Ectodermal cell (in vitro differentiated cells): Measurements from ENCODE around the gene YIF1A.
"Not testable (repeated sequence)": the region's sequence is repeated elsewhere in the genome, so short reads cannot be mapped to it uniquely, and the experiment has no call there.

ENCODE experiments used
- H3K27ac ChIP-seq: 2 replicates; pipeline ENCODE4 v1.7.0; 2013; ENCODE audit warnings: mild to moderate bottlenecking, low read depth, low read length; ENCODE audit not compliant: insufficient read depth, poor library complexity, severe bottlenecking
- H3K27me3 ChIP-seq: 2 replicates; pipeline ENCODE4 v1.7.0; 2013; ENCODE audit warnings: mild to moderate bottlenecking, low read length; ENCODE audit not compliant: insufficient read depth, control insufficient read depth, poor library complexity, severe bottlenecking
- H3K36me3 ChIP-seq: one replicate; pipeline ENCODE4 v1.7.0; 2013; ENCODE audit warnings: low read length; ENCODE audit not compliant: control insufficient read depth, insufficient read depth
- H3K4me1 ChIP-seq: one replicate; pipeline ENCODE4 v1.7.0; 2013; ENCODE audit warnings: low read length; ENCODE audit not compliant: control insufficient read depth, insufficient read depth
- H3K4me3 ChIP-seq: 2 replicates; pipeline ENCODE4 v1.7.0; 2013; ENCODE audit warnings: low read depth, low read length, control low read depth; ENCODE audit not compliant: insufficient read depth
- H3K9me3 ChIP-seq: 2 replicates; pipeline ENCODE4 v1.7.0; 2013; ENCODE audit warnings: mild to moderate bottlenecking, low read length, moderate library complexity; ENCODE audit not compliant: control insufficient read depth
- WGBS, 2 experiments: methylation state at CpG; one replicate each; pipeline ENCODE4 v1.1.7; 2013; ENCODE audit warnings: missing lambda C conversion rate in 2 of 2; 5-methylcytosine and 5-hydroxymethylcytosine counted together

The YIF1A gene

DNA sequence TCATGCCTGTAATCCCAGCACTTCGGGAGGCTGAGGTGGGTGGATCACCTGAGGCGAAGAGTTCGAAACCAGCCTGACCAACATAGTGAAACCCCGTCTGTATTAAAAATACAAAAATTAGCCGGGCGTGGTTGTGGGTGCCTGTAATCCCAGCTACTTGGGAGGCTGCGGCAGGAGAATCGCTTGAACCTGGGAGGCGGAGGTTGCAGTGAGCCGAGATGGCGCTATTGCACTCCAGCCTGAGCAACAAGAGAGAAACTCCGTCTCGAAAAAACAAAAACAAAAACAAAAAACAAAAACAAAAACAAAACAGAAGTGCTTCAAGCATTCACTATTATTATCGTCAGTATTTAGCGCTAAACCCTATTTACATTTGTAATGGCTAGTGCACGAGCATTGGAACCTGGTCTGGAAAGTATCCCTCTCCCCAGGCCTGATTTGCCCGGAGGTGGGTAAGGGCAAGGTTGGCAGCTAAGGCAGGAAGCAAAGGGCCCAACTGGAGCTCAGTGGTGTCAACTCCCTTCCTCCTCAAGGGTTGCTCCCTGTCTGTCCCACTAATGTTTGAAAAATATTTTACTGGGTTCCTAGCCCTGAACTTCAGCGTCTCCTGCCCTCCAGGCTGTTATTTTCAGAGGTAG, 22.0 kb upstream of the YIF1A start:
- not testable (repeated sequence) for H3K27me3 ChIP-seq, H3K4me3 ChIP-seq, H3K4me1 ChIP-seq, H3K27ac ChIP-seq, H3K9me3 ChIP-seq, H3K36me3 ChIP-seq
- 89 to 91% methylated on average over 18 of the region's 18 CpGs for WGBS, 2 experiments

DNA sequence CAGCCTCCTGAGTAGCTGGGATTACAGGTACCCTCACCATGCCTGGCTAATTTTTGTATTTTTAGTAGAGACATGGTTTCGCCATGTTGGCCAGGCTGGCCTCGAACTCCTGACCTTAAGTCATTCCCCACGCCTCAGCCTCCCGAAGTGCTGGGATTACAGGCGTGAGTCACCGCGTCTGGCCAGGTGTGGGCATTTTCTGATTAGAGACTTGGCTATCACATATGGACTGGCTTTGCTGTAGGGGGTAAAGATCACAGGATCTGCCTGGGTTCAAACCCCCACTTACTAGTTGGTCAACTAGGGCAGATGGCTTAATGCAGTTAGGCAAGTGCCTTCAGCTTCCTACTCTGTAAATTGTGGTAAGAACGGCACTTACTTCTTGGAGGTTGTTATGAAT, 21.4 kb upstream of the YIF1A start:
- Histone ChIP-seq H3K4me3 (no peak overlapping the region), H3K36me3 (no peaks in the 10 kb centered on the region), H3K9me3 (no peaks in the 10 kb centered on the region), H3K27me3 (peaks cover 8% of the 10 kb centered on the region), H3K4me1 (peaks cover 10% of the 10 kb centered on the region), H3K27ac (no peak overlapping the region)
- 93 to 94% methylated on average over 8 of the region's 8 CpGs for WGBS, 2 experiments

DNA sequence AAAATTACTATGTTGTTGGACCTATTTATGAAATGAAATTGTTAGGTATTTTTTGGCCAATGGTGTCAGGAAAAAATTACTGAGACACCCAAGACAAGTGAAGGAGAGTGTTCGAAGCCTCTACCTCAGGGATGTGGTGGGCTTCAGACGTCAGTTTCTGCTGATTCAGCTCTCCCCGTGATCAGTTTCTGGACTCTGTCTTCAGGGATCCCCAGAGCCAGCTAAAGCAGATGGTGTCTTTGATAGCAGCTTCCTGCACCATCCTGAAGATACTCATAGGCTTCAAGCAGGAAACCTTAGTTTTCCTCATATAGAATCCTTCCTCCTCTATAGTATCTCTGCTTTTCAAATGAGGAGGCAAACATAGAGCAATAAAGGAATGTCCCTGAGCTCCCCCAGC, 20.5 kb upstream of the YIF1A start:
- no peak overlapping the region for H3K4me3 ChIP-seq
- no peaks in the 10 kb centered on the region for H3K9me3 ChIP-seq
- no peaks in the 10 kb centered on the region for H3K36me3 ChIP-seq
- H3K27me3 ChIP-seq = peaks cover 8% of the 10 kb centered on the region
- no peak overlapping the region for H3K27ac ChIP-seq
- H3K4me1 ChIP-seq = peaks cover 10% of the 10 kb centered on the region
- WGBS, 2 experiments = 87% methylated on average over 3 of the region's 3 CpGs

DNA sequence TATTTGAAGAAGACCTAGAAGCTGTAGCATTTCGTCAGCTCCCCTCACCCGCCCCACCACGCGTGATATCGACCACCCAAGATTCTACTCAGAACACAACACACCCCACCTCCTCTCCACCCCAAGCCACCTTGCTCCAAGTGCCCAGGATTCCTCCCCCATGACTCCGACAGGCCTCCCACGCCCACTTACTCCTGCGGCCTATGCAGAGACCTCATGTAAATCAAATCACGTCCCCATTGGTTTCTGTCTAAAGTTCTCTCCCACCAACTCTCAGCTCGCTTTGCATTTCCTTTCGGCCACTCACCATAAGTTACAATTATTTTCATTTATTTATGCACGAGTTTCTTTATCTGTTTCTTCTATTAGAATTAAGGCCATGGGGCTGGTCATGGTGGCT, 13.7 kb upstream of the YIF1A start:
- no peaks in the 10 kb centered on the region for H3K9me3 ChIP-seq
- H3K4me3 ChIP-seq = no peak overlapping the region
- WGBS, 2 experiments = 90 to 93% methylated on average over 12 of the region's 12 CpGs
- no peaks in the 10 kb centered on the region for H3K27me3 ChIP-seq
- no peaks in the 10 kb centered on the region for H3K36me3 ChIP-seq
- peaks cover 4% of the 10 kb centered on the region for H3K4me1 ChIP-seq
- H3K27ac ChIP-seq = no peak overlapping the region

DNA sequence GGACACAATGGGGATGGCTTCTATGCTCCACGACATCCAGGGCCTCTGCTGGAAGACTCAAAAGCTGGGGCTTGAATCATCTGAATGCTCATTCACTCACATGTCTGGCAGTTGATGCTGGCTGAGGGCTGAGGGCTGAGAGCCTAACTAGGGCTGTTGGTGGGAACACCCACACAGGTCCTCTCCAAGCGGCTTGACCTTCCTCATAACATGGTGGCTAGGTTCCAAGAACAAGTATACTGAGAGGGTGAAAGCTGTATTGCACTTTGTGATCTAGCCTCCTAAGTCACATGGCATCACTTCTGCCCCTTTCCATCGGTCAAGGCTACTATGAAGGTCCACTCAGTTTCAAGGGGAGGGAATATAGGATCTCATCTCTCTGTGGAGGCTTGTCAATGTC, 10.2 kb upstream of the YIF1A start:
- no peak overlapping the region for H3K4me3 ChIP-seq
- no peaks in the 10 kb centered on the region for H3K9me3 ChIP-seq
- H3K27ac ChIP-seq = no peak overlapping the region
- WGBS, 2 experiments = 89 to 95% methylated on average over 3 of the region's 3 CpGs
- peaks cover 10% of the 10 kb centered on the region for H3K4me1 ChIP-seq
- H3K36me3 ChIP-seq = no peaks in the 10 kb centered on the region
- peaks cover 2% of the 10 kb centered on the region for H3K27me3 ChIP-seq

DNA sequence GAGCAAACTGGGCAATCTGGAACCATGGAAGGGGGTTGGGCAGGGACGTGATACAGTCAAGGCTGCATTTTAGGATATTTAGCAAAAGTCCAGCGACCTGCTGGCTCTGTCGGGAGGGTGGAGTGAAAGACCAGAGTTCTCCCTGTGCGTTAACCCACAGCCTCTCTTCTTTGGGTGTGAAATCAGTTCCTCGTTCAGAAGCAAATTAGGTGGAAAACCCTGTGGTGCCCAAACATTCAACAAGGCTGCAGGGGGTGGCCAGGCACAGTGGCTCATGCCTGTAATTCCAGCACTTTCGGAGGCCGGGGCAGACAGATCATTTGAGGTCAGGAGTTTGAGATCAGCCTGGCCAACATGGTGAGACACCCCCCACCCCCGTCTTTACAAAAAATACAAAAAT, 8.7 kb upstream of the YIF1A start:
- Histone ChIP-seq H3K4me3 (no peak overlapping the region), H3K36me3 (no peaks in the 10 kb centered on the region), H3K4me1 (peaks cover 10% of the 10 kb centered on the region), H3K27me3 (peaks cover 18% of the 10 kb centered on the region), H3K27ac (no peak overlapping the region), H3K9me3 (no peaks in the 10 kb centered on the region)
- 28 to 33% methylated on average over 7 to 8 of the region's 8 CpGs for WGBS, 2 experiments

DNA sequence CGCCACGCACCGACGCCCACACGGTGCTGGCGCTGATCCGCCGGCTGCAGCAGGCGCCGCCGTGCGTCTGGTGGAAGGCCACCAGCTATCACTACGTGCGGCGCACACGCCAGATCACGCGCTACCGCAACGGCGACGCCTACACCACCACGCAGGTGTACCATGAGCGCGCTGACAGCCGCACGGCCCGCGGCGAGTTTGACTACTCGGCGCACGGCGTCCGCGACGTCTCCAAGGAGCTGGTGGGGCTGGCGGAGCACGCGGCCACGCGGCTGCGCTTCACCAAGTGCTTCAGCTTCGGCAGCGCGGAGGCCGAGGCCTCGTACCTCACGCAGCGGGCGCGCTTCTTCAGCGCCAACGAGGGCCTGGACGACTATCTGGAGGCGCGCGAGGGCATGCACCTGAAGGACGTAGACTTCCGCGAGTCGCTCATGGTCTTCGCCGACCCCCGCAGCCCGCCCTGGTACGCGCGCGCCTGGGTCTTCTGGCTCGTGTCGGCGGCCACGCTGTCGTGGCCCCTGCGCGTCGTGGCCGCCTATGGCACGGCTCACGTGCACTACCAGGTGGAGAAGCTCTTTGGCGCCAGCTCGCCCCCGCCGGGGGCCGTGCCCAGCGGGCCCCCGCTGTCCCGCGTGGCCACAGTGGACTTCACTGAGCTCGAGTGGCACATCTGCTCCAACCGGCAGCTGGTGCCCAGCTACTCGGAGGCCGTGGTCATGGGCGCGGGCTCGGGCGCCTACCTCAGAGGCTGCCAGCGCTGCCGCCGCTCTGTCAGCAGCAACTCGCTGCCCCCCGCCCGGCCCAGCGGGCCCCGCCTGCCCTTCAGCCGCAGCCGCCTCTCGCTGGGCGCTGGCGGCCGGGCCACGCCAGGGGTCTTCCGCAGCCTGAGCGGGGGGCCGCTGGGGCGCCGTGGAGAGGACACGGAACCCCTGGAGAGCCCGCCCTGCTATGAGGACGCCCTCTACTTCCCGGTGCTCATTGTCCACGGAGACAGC, 6.0 kb upstream of the YIF1A start:
- Histone ChIP-seq H3K4me1 (peaks cover 18% of the 10 kb centered on the region), H3K27me3 (peaks cover 45% of the 10 kb centered on the region), H3K9me3 (no peaks in the 10 kb centered on the region), H3K4me3 (no peak overlapping the region), H3K27ac (no peak overlapping the region), H3K36me3 (no peaks in the 10 kb centered on the region)
- 95 to 96% methylated on average over 123 of the region's 123 CpGs for WGBS, 2 experiments

DNA sequence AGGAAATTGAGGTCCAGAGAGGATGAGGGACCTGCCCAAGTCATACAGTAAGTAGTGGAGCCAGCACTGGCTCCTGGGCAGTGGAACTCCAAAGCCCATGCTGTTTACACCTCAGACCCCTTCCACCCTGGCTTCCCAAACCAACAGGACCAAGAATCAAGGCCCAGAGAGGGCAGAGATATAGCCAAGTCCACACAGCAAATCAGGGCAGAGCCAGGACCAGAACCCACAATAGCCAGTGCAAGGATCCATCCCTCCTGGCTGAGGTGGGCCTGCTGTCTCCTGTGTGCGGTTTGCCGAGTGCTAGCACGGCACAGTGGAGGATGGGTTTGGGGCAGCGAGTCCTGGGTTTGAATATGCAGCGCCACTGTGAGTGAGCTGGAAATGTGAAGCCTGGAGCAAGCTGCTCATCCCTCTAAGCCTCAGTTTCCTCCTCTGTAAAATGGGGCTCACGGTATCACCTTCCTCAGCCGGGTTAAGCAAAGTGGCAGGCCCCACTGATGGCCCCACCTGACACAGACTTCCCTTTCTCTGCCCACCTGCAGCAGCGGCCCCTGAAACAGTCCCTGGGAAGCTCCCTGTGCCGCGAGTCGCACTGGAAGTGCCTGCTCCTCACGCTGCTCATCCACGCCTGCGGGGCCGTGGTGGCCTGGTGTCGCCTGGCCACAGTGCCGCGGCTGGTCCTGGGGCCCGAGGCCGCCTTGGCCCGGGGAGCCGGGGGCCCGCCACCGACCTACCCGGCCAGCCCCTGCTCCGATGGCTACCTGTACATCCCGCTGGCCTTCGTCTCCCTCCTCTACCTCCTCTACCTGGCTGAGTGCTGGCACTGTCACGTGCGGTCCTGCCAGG, 5.1 kb upstream of the YIF1A start:
- H3K27ac ChIP-seq = no peak overlapping the region
- H3K27me3 ChIP-seq = peaks cover 48% of the 10 kb centered on the region
- peaks cover 22% of the 10 kb centered on the region for H3K4me1 ChIP-seq
- WGBS, 2 experiments = 92% methylated on average over 30 of the region's 30 CpGs
- H3K9me3 ChIP-seq = no peaks in the 10 kb centered on the region
- H3K4me3 ChIP-seq = no peak overlapping the region
- H3K36me3 ChIP-seq = no peaks in the 10 kb centered on the region

DNA sequence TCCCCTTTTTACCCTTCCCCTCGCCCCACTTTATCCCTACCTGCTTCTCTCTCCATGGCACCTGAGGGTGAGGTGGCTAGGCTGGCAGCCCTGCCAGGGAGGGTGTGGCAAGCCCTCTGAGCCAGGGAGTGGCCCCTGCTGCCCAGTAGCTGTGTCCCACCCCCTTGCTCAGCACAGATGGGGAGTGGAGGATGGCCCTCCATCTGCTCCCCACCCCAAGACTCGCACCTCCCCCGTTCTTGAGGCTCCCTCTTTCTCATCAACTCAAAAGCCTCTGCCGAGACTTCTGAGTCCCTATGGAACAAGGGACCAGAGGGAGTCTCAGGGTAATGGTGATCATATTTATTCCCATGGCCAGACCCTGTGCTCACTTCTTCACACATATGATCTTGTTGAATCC, 4.4 kb upstream of the YIF1A start:
- Histone ChIP-seq H3K9me3 (no peaks in the 10 kb centered on the region), H3K4me3 (no peak overlapping the region), H3K27ac (no peak overlapping the region), H3K4me1 (peaks cover 22% of the 10 kb centered on the region), H3K27me3 (peaks cover 48% of the 10 kb centered on the region), H3K36me3 (no peaks in the 10 kb centered on the region)
- 78 to 94% methylated on average over 4 of the region's 4 CpGs for WGBS, 2 experiments
